T-helper 2 cell treated with Interferon-gamma antibody and Interleukin-4, amounts not matched to agents 5 μg/mL and 100 μg/mL, for 36 hours (primary cell): ENCODE results near the gene CAMSAP1.

ENCODE experiments used
- DNase-seq: peaks from one replicate; pipeline ENCODE4 v3.0.0; 2021; ENCODE audit warnings: low spot score
- H3K27ac Mint-ChIP-seq: one replicate; pipeline ENCODE4 v1.8.0; 2021; ENCODE audit warnings: mild to moderate bottlenecking, mixed read lengths
- H3K27me3 Mint-ChIP-seq: one replicate; pipeline ENCODE4 v1.8.0; 2021; ENCODE audit warnings: low read depth, mixed read lengths
- H3K36me3 Mint-ChIP-seq: one replicate; pipeline ENCODE4 v1.8.0; 2021; ENCODE audit warnings: low read depth, mixed read lengths
- H3K4me1 Mint-ChIP-seq: one replicate; pipeline ENCODE4 v1.8.0; 2021; ENCODE audit warnings: low read depth, mixed read lengths
- H3K4me3 Mint-ChIP-seq: one replicate; pipeline ENCODE4 v1.8.0; 2022; ENCODE audit warnings: mild to moderate bottlenecking, moderate library complexity, mixed read lengths
- H3K9me3 Mint-ChIP-seq: one replicate; pipeline ENCODE4 v1.8.0; 2021; ENCODE audit warnings: mixed read lengths

The CAMSAP1 gene

DNA sequence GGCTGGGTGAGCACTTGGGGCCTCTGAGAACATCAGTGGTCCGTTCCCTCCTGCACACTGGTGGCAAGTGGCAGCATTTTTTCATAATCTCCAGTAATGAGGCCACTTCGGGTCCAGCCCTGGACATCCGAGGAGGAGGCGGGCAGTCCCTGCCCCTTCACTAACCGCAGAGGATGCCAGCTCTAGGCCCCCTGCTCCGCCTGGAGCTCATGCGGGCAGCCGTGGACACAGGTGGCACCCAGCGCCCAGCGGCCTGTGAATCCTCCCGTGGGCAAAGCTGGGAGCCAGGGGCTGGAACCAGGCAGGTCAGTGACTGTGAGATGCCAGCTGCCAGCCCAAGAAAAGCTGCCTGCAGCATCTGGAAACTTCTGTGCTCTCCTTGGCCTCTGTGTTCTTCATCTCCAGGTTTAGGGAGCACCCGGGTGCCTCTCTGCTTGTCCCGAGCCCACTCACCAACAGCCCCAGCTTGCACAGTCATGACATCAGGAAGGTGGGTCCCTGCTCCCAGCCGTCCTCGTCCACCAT lies 112.9 kb downstream of the CAMSAP1 start:
- no peak overlapping the region for H3K4me3 Mint-ChIP-seq
- no peaks in the 10 kb centered on the region for H3K4me1 Mint-ChIP-seq
- H3K27ac Mint-ChIP-seq, result no peak overlapping the region
- H3K9me3 Mint-ChIP-seq, result no peaks in the 10 kb centered on the region
- DNase-seq, result no peak
- no peaks in the 10 kb centered on the region for H3K27me3 Mint-ChIP-seq
- no peaks in the 10 kb centered on the region for H3K36me3 Mint-ChIP-seq

GRCh38 chr9:135794057-135794335 lies 113.3 kb downstream of the CAMSAP1 start:
- no peaks in the 10 kb centered on the region for H3K4me1 Mint-ChIP-seq
- H3K27me3 Mint-ChIP-seq, result no peaks in the 10 kb centered on the region
- no peaks in the 10 kb centered on the region for H3K9me3 Mint-ChIP-seq
- no peak overlapping the region for H3K27ac Mint-ChIP-seq
- no peaks in the 10 kb centered on the region for H3K36me3 Mint-ChIP-seq
- no peak for DNase-seq
- no peak overlapping the region for H3K4me3 Mint-ChIP-seq

- Mint-ChIP-seq H3K4me3 (no peak overlapping the region), H3K27me3 (no peaks in the 10 kb centered on the region), H3K4me1 (no peaks in the 10 kb centered on the region), H3K36me3 (no peaks in the 10 kb centered on the region), H3K9me3 (no peaks in the 10 kb centered on the region), H3K27ac (no peak overlapping the region)
- DNase-seq, result no peak
Observed at GRCh38 chr9:135793221-135794056, 113.9 kb downstream of the CAMSAP1 start.

- H3K9me3 Mint-ChIP-seq, result no peaks in the 10 kb centered on the region
- H3K27ac Mint-ChIP-seq, result no peak overlapping the region
- H3K27me3 Mint-ChIP-seq, result no peaks in the 10 kb centered on the region
- no peak overlapping the region for H3K4me3 Mint-ChIP-seq
- H3K36me3 Mint-ChIP-seq, result no peaks in the 10 kb centered on the region
- no peak for DNase-seq
- no peaks in the 10 kb centered on the region for H3K4me1 Mint-ChIP-seq
Observed at GRCh38 chr9:135792268-135793128, 114.8 kb downstream of the CAMSAP1 start.

DNA sequence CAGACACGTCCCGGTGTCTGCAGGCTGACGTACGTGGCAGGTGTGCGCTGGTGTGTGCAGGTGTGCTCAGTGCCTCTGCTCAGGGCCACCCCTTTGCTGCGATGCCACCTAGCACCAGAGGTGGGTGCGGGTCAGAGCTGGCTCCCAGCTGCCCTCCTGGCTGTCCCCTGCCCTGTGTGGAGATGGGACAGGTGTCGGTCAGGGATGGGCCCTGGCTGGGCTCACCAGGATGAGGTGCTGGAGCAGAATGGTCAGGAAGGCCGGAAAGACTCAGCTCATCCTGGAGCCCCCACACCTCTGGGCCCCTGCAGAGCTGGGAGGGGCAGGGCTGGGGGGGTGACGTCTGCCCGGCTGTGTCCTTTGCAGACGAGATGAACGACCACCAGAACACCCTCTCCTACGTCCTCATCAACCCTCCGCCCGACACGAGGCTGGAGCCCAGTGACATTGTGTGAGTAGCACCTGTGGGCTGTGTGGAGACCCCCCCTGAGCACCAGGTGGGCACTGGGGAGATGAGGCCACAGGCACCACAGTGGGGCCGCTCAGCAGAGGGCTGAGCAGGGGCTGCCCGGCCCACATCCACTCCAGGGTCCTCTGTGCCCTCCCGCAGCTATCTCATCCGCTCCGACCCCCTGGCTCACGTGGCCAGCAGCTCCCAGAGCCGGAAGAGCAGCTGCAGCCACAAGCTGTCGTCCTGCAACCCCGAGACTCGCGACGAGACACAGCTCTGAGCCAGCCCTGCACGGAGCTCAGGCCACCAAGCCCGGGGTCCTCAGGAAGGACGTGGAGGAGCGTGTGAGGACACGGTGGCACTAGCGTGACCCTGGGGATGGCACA lies 115.7 kb downstream of the CAMSAP1 start:
- no peaks in the 10 kb centered on the region for H3K27me3 Mint-ChIP-seq
- H3K4me3 Mint-ChIP-seq, result no peak overlapping the region
- DNase-seq, result no peak
- no peak overlapping the region for H3K27ac Mint-ChIP-seq
- no peaks in the 10 kb centered on the region for H3K9me3 Mint-ChIP-seq
- H3K4me1 Mint-ChIP-seq, result no peaks in the 10 kb centered on the region
- H3K36me3 Mint-ChIP-seq, result no peaks in the 10 kb centered on the region

- Mint-ChIP-seq H3K36me3 (no peaks in the 10 kb centered on the region), H3K9me3 (no peaks in the 10 kb centered on the region), H3K27me3 (no peaks in the 10 kb centered on the region), H3K4me3 (no peak overlapping the region), H3K27ac (no peak overlapping the region), H3K4me1 (no peaks in the 10 kb centered on the region)
- no peak for DNase-seq
Observed at GRCh38 chr9:135790850-135791249, 116.5 kb downstream of the CAMSAP1 start.

DNA sequence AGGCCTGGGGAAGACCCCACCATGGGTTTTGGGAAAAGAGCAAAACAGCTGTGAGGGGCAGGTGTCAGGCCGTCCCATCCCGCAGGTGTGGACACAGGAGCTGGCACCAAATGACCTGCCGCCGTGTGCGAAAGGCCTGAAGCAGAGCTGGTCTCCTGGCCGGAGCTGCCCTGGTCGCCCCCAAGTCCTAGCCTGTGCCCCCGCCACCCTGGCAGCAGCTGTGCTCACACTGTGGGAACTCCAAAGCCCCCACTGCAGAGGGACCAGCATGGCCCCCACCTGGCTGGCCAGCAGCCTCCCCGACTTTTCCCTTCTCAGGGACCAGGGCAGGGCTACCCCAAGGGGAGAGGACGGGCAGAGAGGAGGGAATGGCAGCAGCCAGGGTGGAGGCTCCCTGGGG lies 117.0 kb downstream of the CAMSAP1 start:
- Mint-ChIP-seq H3K4me1 (no peaks in the 10 kb centered on the region), H3K27me3 (no peaks in the 10 kb centered on the region), H3K36me3 (no peaks in the 10 kb centered on the region)

GRCh38 chr9:135789838-135790291 lies 117.5 kb downstream of the CAMSAP1 start:
- H3K27me3 Mint-ChIP-seq, result no peaks in the 10 kb centered on the region
- H3K4me3 Mint-ChIP-seq, result no peak overlapping the region
- H3K9me3 Mint-ChIP-seq, result no peaks in the 10 kb centered on the region

More for the DNA sequence above, 117.0 kb downstream of the CAMSAP1 start:
- no peak overlapping the region for H3K4me3 Mint-ChIP-seq
- H3K9me3 Mint-ChIP-seq, result no peaks in the 10 kb centered on the region
- no peak overlapping the region for H3K27ac Mint-ChIP-seq
- no peak for DNase-seq

GRCh38 chr9:135788576-135789300 lies 118.6 kb downstream of the CAMSAP1 start:
- Mint-ChIP-seq H3K9me3 (no peaks in the 10 kb centered on the region), H3K27me3 (no peaks in the 10 kb centered on the region), H3K4me1 (no peaks in the 10 kb centered on the region), H3K4me3 (no peak overlapping the region), H3K36me3 (no peaks in the 10 kb centered on the region), H3K27ac (no peak overlapping the region)
- no peak for DNase-seq

More at GRCh38 chr9:135789838-135790291, 117.5 kb downstream of the CAMSAP1 start:
- H3K36me3 Mint-ChIP-seq, result no peaks in the 10 kb centered on the region
- no peaks in the 10 kb centered on the region for H3K4me1 Mint-ChIP-seq
- DNase-seq, result no peak
- H3K27ac Mint-ChIP-seq, result no peak overlapping the region

GRCh38 chr9:135787776-135788575 lies 119.4 kb downstream of the CAMSAP1 start:
- no peak for DNase-seq
- Mint-ChIP-seq H3K27ac (no peak overlapping the region), H3K4me3 (no peak overlapping the region), H3K27me3 (no peaks in the 10 kb centered on the region), H3K4me1 (no peaks in the 10 kb centered on the region), H3K9me3 (no peaks in the 10 kb centered on the region), H3K36me3 (no peaks in the 10 kb centered on the region)

GRCh38 chr9:135787317-135787716 lies 120.0 kb downstream of the CAMSAP1 start:
- Mint-ChIP-seq H3K27ac (no peak overlapping the region), H3K36me3 (no peaks in the 10 kb centered on the region), H3K27me3 (no peaks in the 10 kb centered on the region), H3K4me3 (no peak overlapping the region), H3K4me1 (no peaks in the 10 kb centered on the region), H3K9me3 (no peaks in the 10 kb centered on the region)
- DNase-seq, result no peak

DNA sequence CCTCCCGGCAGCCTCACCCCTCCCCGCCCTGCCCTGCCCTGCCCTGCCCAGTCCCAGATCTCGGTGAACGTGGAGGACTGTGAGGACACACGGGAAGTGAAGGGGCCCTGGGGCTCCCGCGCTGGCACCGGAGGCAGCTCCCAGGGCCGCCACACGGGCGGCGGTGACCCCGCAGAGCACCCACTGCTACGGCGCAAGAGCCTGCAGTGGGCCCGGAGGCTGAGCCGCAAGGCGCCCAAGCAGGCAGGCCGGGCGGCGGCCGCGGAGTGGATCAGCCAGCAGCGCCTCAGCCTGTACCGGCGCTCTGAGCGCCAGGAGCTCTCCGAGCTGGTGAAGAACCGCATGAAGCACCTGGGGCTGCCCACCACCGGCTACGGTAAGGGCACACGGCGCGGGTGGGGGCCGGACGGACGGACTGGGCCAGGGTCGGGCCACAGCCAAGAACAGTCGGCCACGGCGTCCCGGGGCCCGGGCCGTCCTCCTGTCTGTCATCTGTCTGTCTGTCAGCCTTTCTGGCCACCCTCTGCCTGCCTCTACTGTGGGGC lies 121.1 kb downstream of the CAMSAP1 start:
- DNase-seq, result no peak
- Mint-ChIP-seq H3K4me1 (no peaks in the 10 kb centered on the region), H3K4me3 (no peak overlapping the region), H3K9me3 (no peaks in the 10 kb centered on the region), H3K27ac (no peak overlapping the region), H3K36me3 (no peaks in the 10 kb centered on the region), H3K27me3 (no peaks in the 10 kb centered on the region)
